Astrocyte (in vitro differentiated cells and primary cell): ENCODE results near the gene VEZT.
"Not testable (repeated sequence)": the region's sequence is repeated elsewhere in the genome, so short reads cannot be mapped to it uniquely, and the experiment has no call there.

Source experiments
- CTCF ChIP-seq: IDR thresholded peaks from 2 replicates; pipeline ENCODE4 v1.5.1; 2011; ENCODE audit warnings: low read depth, mild to moderate bottlenecking, inconsistent platforms, low read length, moderate library complexity; ENCODE audit not compliant: insufficient read depth
- EZH2 ChIP-seq: IDR thresholded peaks from 2 replicates; pipeline ENCODE4 v1.6.1; 2012; ENCODE audit warnings: mild to moderate bottlenecking, low read length, inconsistent platforms; ENCODE audit not compliant: insufficient read depth

DNA sequence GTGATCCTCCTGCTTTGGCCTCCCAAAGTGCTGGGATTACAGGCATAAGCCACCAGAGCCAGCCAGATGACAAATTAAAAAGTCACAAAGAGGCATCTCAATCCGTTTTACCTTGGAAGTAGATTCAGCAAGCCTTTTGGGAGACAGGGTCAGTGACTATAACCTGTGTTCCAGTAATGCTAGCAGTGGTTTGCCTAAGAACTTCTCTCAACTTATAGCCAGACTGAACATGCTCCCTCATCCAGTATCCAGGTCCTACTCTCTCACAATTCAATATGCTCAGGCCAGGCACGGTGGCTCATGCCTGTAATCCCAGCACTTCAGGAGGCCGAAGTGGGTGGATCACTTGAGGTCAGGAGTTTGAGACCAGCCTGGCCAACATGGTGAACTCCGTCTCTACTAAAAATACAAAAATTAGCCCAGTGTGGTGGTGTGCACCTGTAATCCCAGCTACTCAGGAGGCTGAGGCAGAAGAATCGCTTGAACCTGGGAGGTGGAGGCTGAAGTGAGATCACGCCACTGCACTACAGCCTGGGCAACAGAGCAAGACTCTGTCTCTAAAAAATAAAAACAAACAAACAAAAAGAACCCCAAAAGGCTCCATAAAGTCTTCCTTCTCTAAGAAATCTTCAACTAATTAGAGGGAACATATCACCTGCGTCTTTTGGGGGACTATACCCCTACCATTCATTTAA lies 20.6 kb upstream of the VEZT start:
- TF ChIP-seq CTCF, EZH2: not testable (repeated sequence)
